ENCODE results near the gene ASPG. TPM values are rescaled to one million over a fixed set of nuclear protein-coding genes. Genes with fewer than 3 reads are reported as not detected.

ASPG gene
- total and polyA plus RNA-seq, 2 donors (not counting 1 experiment from before 2014, with no cell fraction given) = not detected

GRCh38 chr14:104080376-104081260 is 4.9 kb upstream of the ASPG start:
- H4K20me1 ChIP-seq (ENCODE audit: control insufficient read depth, extremely low read depth, insufficient read depth, low read length) = no peaks in the 10 kb centered on the region
- no peak for DNase-seq (ENCODE audit: low read depth in 2 of 2)
- H3K4me2 ChIP-seq (ENCODE audit: extremely low read depth, insufficient read depth, low read length) = no peak overlapping the region
- no peak overlapping the region for H2AFZ ChIP-seq (ENCODE audit: low read length)
- TF ChIP-seq EZH2 (IDR thresholded peaks at IDR 0.05; ENCODE audit: low read length, missing control alignments) (no peak), CTCF (conservative IDR thresholded peaks at IDR 0.05 in 1 of 2, IDR thresholded peaks at IDR 0.05 in 1 of 2; ENCODE audit: low read depth in 1 of 2, low read length in 2 of 2) (no peak)
- no peaks in the 10 kb centered on the region for H3K36me3 ChIP-seq (ENCODE audit: control insufficient read depth, insufficient read depth, low read length)
- no peaks in the 10 kb centered on the region for H3K4me1 ChIP-seq (ENCODE audit: control insufficient read depth, extremely low read depth, insufficient read depth, low read length)
- no peaks in the 10 kb centered on the region for H3K79me2 ChIP-seq (ENCODE audit: control insufficient read depth, insufficient read depth, low read length)
- no peak overlapping the region for H3K4me3 ChIP-seq (replicated peaks in 1 of 4; ENCODE audit: control extremely low read depth in 1 of 4, insufficient read depth in 1 of 4, low read depth in 3 of 4, low read length in 4 of 4)
- H3K27me3 ChIP-seq (ENCODE audit: control insufficient read depth, insufficient read depth, low read length) = no peaks in the 10 kb centered on the region
- no peak overlapping the region for H3K9ac ChIP-seq (ENCODE audit: insufficient read depth, low read length)
- no peak overlapping the region for H3K27ac ChIP-seq (ENCODE audit: insufficient read depth, low read length)
- no peaks in the 10 kb centered on the region for H3K9me3 ChIP-seq (ENCODE audit: control insufficient read depth, insufficient read depth, low read depth, low read length)

GRCh38 chr14:104081261-104081835 is 4.2 kb upstream of the ASPG start:
- Histone ChIP-seq H3K4me1 (ENCODE audit: control insufficient read depth, extremely low read depth, insufficient read depth, low read length) (no peaks in the 10 kb centered on the region), H3K4me2 (ENCODE audit: extremely low read depth, insufficient read depth, low read length) (no peak overlapping the region), H3K27ac (ENCODE audit: insufficient read depth, low read length) (no peak overlapping the region), H3K9ac (ENCODE audit: insufficient read depth, low read length) (no peak overlapping the region), H3K36me3 (ENCODE audit: control insufficient read depth, insufficient read depth, low read length) (no peaks in the 10 kb centered on the region), H3K9me3 (ENCODE audit: control insufficient read depth, insufficient read depth, low read depth, low read length) (no peaks in the 10 kb centered on the region), H2AFZ (ENCODE audit: low read length) (no peak overlapping the region), H4K20me1 (ENCODE audit: control insufficient read depth, extremely low read depth, insufficient read depth, low read length) (no peaks in the 10 kb centered on the region), H3K4me3 (replicated peaks in 1 of 4; ENCODE audit: control extremely low read depth in 1 of 4, insufficient read depth in 1 of 4, low read depth in 3 of 4, low read length in 4 of 4) (no peak overlapping the region), H3K79me2 (ENCODE audit: control insufficient read depth, insufficient read depth, low read length) (no peaks in the 10 kb centered on the region), H3K27me3 (ENCODE audit: control insufficient read depth, insufficient read depth, low read length) (no peaks in the 10 kb centered on the region)
- no peak for TF ChIP-seq CTCF (conservative IDR thresholded peaks at IDR 0.05 in 1 of 2, IDR thresholded peaks at IDR 0.05 in 1 of 2; ENCODE audit: low read depth in 1 of 2, low read length in 2 of 2)
- TF ChIP-seq EZH2 (IDR thresholded peaks at IDR 0.05; ENCODE audit: low read length, missing control alignments) = no peak
- DNase-seq (ENCODE audit: low read depth in 2 of 2) = no peak

GRCh38 chr14:104081951-104082464 is 3.5 kb upstream of the ASPG start:
- no peak overlapping the region for H2AFZ ChIP-seq (ENCODE audit: low read length)
- no peak overlapping the region for H3K4me3 ChIP-seq (replicated peaks in 1 of 4; ENCODE audit: control extremely low read depth in 1 of 4, insufficient read depth in 1 of 4, low read depth in 3 of 4, low read length in 4 of 4)
- H3K27me3 ChIP-seq (ENCODE audit: control insufficient read depth, insufficient read depth, low read length) = no peaks in the 10 kb centered on the region
- no peak overlapping the region for H3K9ac ChIP-seq (ENCODE audit: insufficient read depth, low read length)
- H3K4me2 ChIP-seq (ENCODE audit: extremely low read depth, insufficient read depth, low read length) = no peak overlapping the region
- no peak for DNase-seq (ENCODE audit: low read depth in 2 of 2)
- H3K36me3 ChIP-seq (ENCODE audit: control insufficient read depth, insufficient read depth, low read length) = no peaks in the 10 kb centered on the region
- H3K4me1 ChIP-seq (ENCODE audit: control insufficient read depth, extremely low read depth, insufficient read depth, low read length) = no peaks in the 10 kb centered on the region
- H4K20me1 ChIP-seq (ENCODE audit: control insufficient read depth, extremely low read depth, insufficient read depth, low read length) = no peaks in the 10 kb centered on the region
- TF ChIP-seq CTCF (conservative IDR thresholded peaks at IDR 0.05 in 1 of 2, IDR thresholded peaks at IDR 0.05 in 1 of 2; ENCODE audit: low read depth in 1 of 2, low read length in 2 of 2) (no peak), EZH2 (IDR thresholded peaks at IDR 0.05; ENCODE audit: low read length, missing control alignments) (no peak)
- no peak overlapping the region for H3K27ac ChIP-seq (ENCODE audit: insufficient read depth, low read length)
- no peaks in the 10 kb centered on the region for H3K9me3 ChIP-seq (ENCODE audit: control insufficient read depth, insufficient read depth, low read depth, low read length)
- no peaks in the 10 kb centered on the region for H3K79me2 ChIP-seq (ENCODE audit: control insufficient read depth, insufficient read depth, low read length)
